H1 (cell line): ENCODE measurements around the gene IGSF11. TPM values are rescaled to one million over a fixed set of nuclear protein-coding genes. Genes with fewer than 3 reads are reported as not detected.

Source experiments
- CTCF ChIA-PET: fragments of 300-600 bp; sonication (Branson Sonifier 250); formaldehyde crosslinking; loops from one replicate; lab custom pipeline; 2021; ENCODE audit not compliant: partially characterized antibody; lab: Charles Lee
- POLR2A ChIA-PET: fragments of 300-600 bp; sonication (Branson Sonifier 250); formaldehyde crosslinking; loops from one replicate; lab custom pipeline; 2021; ENCODE audit warnings: inconsistent platforms; ENCODE audit not compliant: partially characterized antibody; lab: Charles Lee
- DNase-seq, 2 experiments: peaks; one replicate each; pipeline versions ENCODE4 v3.0.0 to v3.0.0-alpha.2; 2010 to 2022; ENCODE audit warnings: low spot score in 2 of 2, low read depth in 1 of 2, mixed read lengths in 1 of 2
- FAIRE-seq: peaks from 2 replicates; lab custom pipeline; 2011; peaks lifted over from hg19 to GRCh38; lab: Jason Lieb, UNC
- H2AFZ ChIP-seq: 2 replicates; pipeline ENCODE4 v1.8.1; 2012; ENCODE audit warnings: low read length, inconsistent platforms
- H2AK5ac ChIP-seq: 2 replicates; pipeline ENCODE4 v1.6.1; 2013; ENCODE audit warnings: low read depth, low read length
- H2BK120ac ChIP-seq: replicated peaks from 2 replicates; pipeline ENCODE3; 2013; ENCODE audit warnings: low read depth, low read length, inconsistent platforms
- H2BK12ac ChIP-seq: 2 replicates; pipeline ENCODE4 v1.6.1; 2013; ENCODE audit warnings: low read depth, low read length
- H2BK15ac ChIP-seq: 2 replicates; pipeline ENCODE4 v1.6.1; 2013; ENCODE audit warnings: low read length
- H2BK20ac ChIP-seq: 2 replicates; pipeline ENCODE4 v1.6.1; 2013; ENCODE audit warnings: low read length
- H2BK5ac ChIP-seq: 2 replicates; pipeline ENCODE4 v1.6.1; 2013; ENCODE audit warnings: low read depth, low read length
- H3K14ac ChIP-seq: 2 replicates; pipeline ENCODE4 v1.6.1; 2013; ENCODE audit warnings: inconsistent platforms; ENCODE audit not compliant: insufficient read length
- H3K18ac ChIP-seq: 2 replicates; pipeline ENCODE4 v1.6.1; 2013; ENCODE audit warnings: low read length; ENCODE audit errors: extremely low read depth
- H3K23ac ChIP-seq: 2 replicates; pipeline ENCODE4 v1.6.1; 2013; ENCODE audit warnings: inconsistent platforms; ENCODE audit not compliant: insufficient read length
- H3K23me2 ChIP-seq: 2 replicates; pipeline ENCODE4 v1.6.1; 2013; ENCODE audit warnings: low read depth, low read length
- H3K27ac ChIP-seq: 2 replicates; pipeline ENCODE4 v1.6.1; 2011; ENCODE audit warnings: low read depth, low read length, inconsistent platforms
- H3K27me3 ChIP-seq, 4 experiments: replicated peaks in 1 of 4; 1 replicate in 1 of 4; 2 replicates in 3 of 4; pipeline versions ENCODE4 v1.6.1 to v1.8.1; 2011 to 2013; ENCODE audit warnings: low read length in 3 of 4, mild to moderate bottlenecking in 3 of 4, inconsistent platforms in 2 of 4, mixed read lengths in 2 of 4, moderate library complexity in 1 of 4; ENCODE audit not compliant: control insufficient read depth in 3 of 4, insufficient read depth in 3 of 4; ENCODE audit errors: extremely low read depth in 1 of 4
- H3K36me3 ChIP-seq, 4 experiments: 2 replicates each; pipeline versions ENCODE4 v1.6.1 to v1.8.1; 2011 to 2013; ENCODE audit warnings: mild to moderate bottlenecking in 4 of 4, low read length in 3 of 4, moderate library complexity in 2 of 4, control low read depth in 1 of 4, inconsistent platforms in 1 of 4; ENCODE audit not compliant: insufficient read depth in 4 of 4, control insufficient read depth in 2 of 4
- H3K4ac ChIP-seq: replicated peaks from 2 replicates; pipeline ENCODE3; 2013; ENCODE audit warnings: low read length, low read depth, mixed read lengths, inconsistent platforms; ENCODE audit not compliant: insufficient read length
- H3K4me1 ChIP-seq, 4 experiments: replicated peaks in 1 of 4; 1 replicate in 1 of 4; 2 replicates in 3 of 4; pipeline versions ENCODE4 v1.6.1 to v1.8.1; 2011 to 2013; ENCODE audit warnings: low read length in 3 of 4, inconsistent platforms in 2 of 4, mixed read lengths in 1 of 4; ENCODE audit not compliant: insufficient read depth in 4 of 4, control insufficient read depth in 3 of 4
- H3K4me2 ChIP-seq, 2 experiments: 2 replicates each; pipeline versions ENCODE4 v1.6.1 to v1.8.1; 2011 to 2013; ENCODE audit warnings: low read depth in 2 of 2, low read length in 2 of 2, control low read depth in 1 of 2, inconsistent platforms in 1 of 2, mild to moderate bottlenecking in 1 of 2; ENCODE audit not compliant: insufficient read depth in 1 of 2
- H3K4me3 ChIP-seq, 4 experiments: fragments of 200-600, 300-600 bp in 1 of 4; sonication (generic), shearing (Covaris generic), sonication (Bioruptor Twin) in 1 of 4; 2 replicates each; pipeline versions ENCODE4 v1.5.1 to v1.8.1; 2011 to 2016; ENCODE audit warnings: low read length in 4 of 4, low read depth in 3 of 4, control low read depth in 2 of 4, inconsistent platforms in 2 of 4, mild to moderate bottlenecking in 2 of 4, mixed read lengths in 1 of 4, moderate library complexity in 1 of 4; ENCODE audit not compliant: insufficient read depth in 2 of 4; ENCODE audit errors: extremely low read depth in 1 of 4
- H3K56ac ChIP-seq: replicated peaks from 2 replicates; pipeline ENCODE3; 2013; ENCODE audit warnings: low read depth, mild to moderate bottlenecking, mixed read lengths, low read length, inconsistent platforms; ENCODE audit not compliant: insufficient read length
- H3K79me1 ChIP-seq: 2 replicates; pipeline ENCODE4 v1.6.1; 2013; ENCODE audit warnings: low read depth, low read length, control low read depth
- H3K79me2 ChIP-seq, 2 experiments: 2 replicates each; pipeline versions ENCODE4 v1.6.1 to v1.8.1; 2012 to 2013; ENCODE audit warnings: low read length in 2 of 2, mild to moderate bottlenecking in 2 of 2, inconsistent platforms in 1 of 2; ENCODE audit not compliant: insufficient read depth in 2 of 2, control insufficient read depth in 1 of 2
- H3K9ac ChIP-seq, 4 experiments: replicated peaks in 1 of 4; 1 replicate in 1 of 4; 2 replicates in 3 of 4; pipeline versions ENCODE4 v1.6.1 to v1.8.1; 2011 to 2013; ENCODE audit warnings: low read depth in 3 of 4, low read length in 3 of 4, control low read depth in 2 of 4, mild to moderate bottlenecking in 2 of 4, moderate library complexity in 2 of 4, inconsistent platforms in 1 of 4; ENCODE audit errors: extremely low read depth in 1 of 4
- H3K9me3 ChIP-seq, 2 experiments: 2 replicates each; pipeline versions ENCODE4 v1.6.1 to v1.8.1; 2012 to 2013; ENCODE audit warnings: mild to moderate bottlenecking in 2 of 2, moderate library complexity in 2 of 2, control low read depth in 1 of 2, inconsistent platforms in 1 of 2, low read depth in 1 of 2, low read length in 1 of 2, mixed read lengths in 1 of 2; ENCODE audit not compliant: insufficient read depth in 2 of 2
- H4K20me1 ChIP-seq, 2 experiments: replicated peaks in 1 of 2; 2 replicates each; pipeline versions ENCODE3 to v1.8.1; 2011 to 2013; ENCODE audit warnings: inconsistent platforms in 2 of 2, low read length in 2 of 2, mild to moderate bottlenecking in 1 of 2; ENCODE audit not compliant: insufficient read depth in 2 of 2, control insufficient read depth in 1 of 2
- H4K5ac ChIP-seq: 2 replicates; pipeline ENCODE4 v1.6.1; 2013; ENCODE audit warnings: low read length, low read depth, mixed read lengths, inconsistent platforms; ENCODE audit not compliant: insufficient read length
- H4K8ac ChIP-seq: 2 replicates; pipeline ENCODE4 v1.8.0; 2013; ENCODE audit warnings: mild to moderate bottlenecking, moderate library complexity, low read length, inconsistent platforms; ENCODE audit not compliant: insufficient read depth; ENCODE audit errors: extremely low read depth
- H4K91ac ChIP-seq: replicated peaks from 2 replicates; pipeline ENCODE3; 2013; ENCODE audit warnings: low read length, mixed read lengths, inconsistent platforms; ENCODE audit not compliant: insufficient read length
- KDM1A ChIP-seq: fragments of 200-600, 300-600 bp; sonication (generic); IDR thresholded peaks from 2 replicates; pipeline ENCODE4 v1.7.1; 2016; ENCODE audit warnings: mild to moderate bottlenecking, low read length, borderline replicate concordance
- RAD21 ChIP-seq, 2 experiments: IDR thresholded peaks in 1 of 2; conservative IDR thresholded peaks in 1 of 2; 2 replicates each; pipeline ENCODE4 v1.6.1; 2011; ENCODE audit warnings: low read depth in 2 of 2, low read length in 2 of 2, improper control_type of control experiment in 1 of 2, inconsistent platforms in 1 of 2, mild to moderate bottlenecking in 1 of 2, moderate library complexity in 1 of 2
- RBBP5 ChIP-seq: IDR thresholded peaks from 2 replicates; pipeline ENCODE4 v1.7.1; 2012; ENCODE audit warnings: low read depth, mild to moderate bottlenecking, inconsistent platforms, low read length, moderate library complexity, borderline replicate concordance
- SIN3A ChIP-seq, 2 experiments: IDR thresholded peaks in 1 of 2; conservative IDR thresholded peaks in 1 of 2; 2 replicates each; pipeline ENCODE4 v1.6.1; 2011 to 2012; ENCODE audit warnings: low read length in 2 of 2, improper control_type of control experiment in 1 of 2, low read depth in 1 of 2, mild to moderate bottlenecking in 1 of 2
- SIRT6 ChIP-seq: IDR thresholded peaks from one replicate; pipeline ENCODE4 v1.7.1; 2012; ENCODE audit warnings: low read length, inconsistent platforms
- SUZ12 ChIP-seq: fragments of 200-600 bp; sonication (generic); IDR thresholded peaks from 2 replicates; pipeline ENCODE4 v1.6.1; 2012; ENCODE audit warnings: mild to moderate bottlenecking, inconsistent platforms, low read length, moderate library complexity, mixed read lengths
- WGBS, 2 experiments: shearing (Covaris generic) in 1 of 2; methylation state at CpG; one replicate each; pipeline versions ENCODE4 v1.1.6 to v1.1.7; 2013 to 2015; ENCODE audit warnings: low lambda C conversion rate in 2 of 2, mixed read lengths in 2 of 2, inconsistent platforms in 1 of 2, low coverage in 1 of 2, missing lambda C conversion rate in 1 of 2; ENCODE audit not compliant: insufficient replicate concordance in 2 of 2, insufficient coverage in 1 of 2, insufficient read length in 1 of 2; ENCODE audit errors: extremely low coverage in 1 of 2, missing lambda C conversion rate in 1 of 2; 5-methylcytosine and 5-hydroxymethylcytosine counted together
- polyA plus RNA-seq, 7 experiments: library from polyadenylated mRNA; depleted of rRNA in 3 of 7; stranded (reverse) in 5 of 7; unstranded in 2 of 7; fragments of >200 nt in 5 of 7; fragments of 200-250 nt in 2 of 7; gene quantifications; 1 replicate in 5 of 7; 2 replicates in 1 of 7; 4 replicates in 1 of 7; pipeline versions ENCODE4 v1.2.1 to v1.2.3, GENCODE V29; 2011 to 2013; ENCODE audit warnings: missing spikeins in 2 of 7, mixed read lengths in 2 of 7
- total RNA-seq: library from RNA; stranded (reverse); fragmentation: NEBNext Ultra II Directional; extraction: Animal tissue kit (Norgen Biotek cat#: 25700); gene quantifications from 2 replicates; pipeline ENCODE4 v1.2.1, GENCODE V29; 2021
- TF ChIP-seq, protein P1 (sequence below), 3 experiments: IDR thresholded peaks; 1 replicate in 2 of 3; 2 replicates in 1 of 3; pipeline versions ENCODE4 v1.5.1 to v1.6.1; 2011; ENCODE audit warnings: low read length in 3 of 3, mild to moderate bottlenecking in 3 of 3, inconsistent platforms in 2 of 3, low read depth in 1 of 3, moderate library complexity in 1 of 3; ENCODE audit not compliant: insufficient read depth in 1 of 3; ENCODE audit errors: control extremely low read depth in 1 of 3

The IGSF11 gene
- total and polyA plus RNA-seq, 2 of the 8 experiments (the other 6 are each of a cell fraction or from before 2014, with no cell fraction given) = 1.1 to 4.1 TPM

DNA sequence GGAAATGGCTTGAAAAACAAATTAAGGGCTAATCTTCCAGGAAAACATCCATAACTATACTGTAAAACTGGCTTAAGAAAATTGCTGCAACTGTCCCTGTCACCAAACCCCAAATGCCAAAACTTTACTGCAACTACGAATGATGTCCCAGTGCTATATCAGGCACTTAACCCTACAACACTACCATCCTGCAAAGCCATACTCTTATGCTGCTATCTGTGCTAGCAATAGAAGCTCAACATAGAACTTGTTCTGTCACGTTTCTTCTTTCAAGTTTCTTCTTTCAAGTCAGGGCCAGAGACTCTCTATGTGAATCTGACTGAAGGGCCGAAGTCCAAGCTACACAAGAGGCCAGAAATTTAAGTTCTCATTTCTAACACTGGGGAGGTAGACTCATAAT, 92.5 kb downstream of the IGSF11 start:
- Histone ChIP-seq H2BK20ac (no peak overlapping the region), H3K79me2 (no peaks in the 10 kb centered on the region), H2BK120ac (no peak overlapping the region), H2BK5ac (no peak overlapping the region), H3K56ac (no peak overlapping the region), H4K8ac (no peak overlapping the region), H2BK12ac (no peak overlapping the region), H3K79me1 (no peaks in the 10 kb centered on the region), H3K27me3 (no peaks in the 10 kb centered on the region), H3K4me2 (no peak overlapping the region), H3K18ac (no peak overlapping the region), H3K4me1 (no peaks in the 10 kb centered on the region), H3K23ac (no peak overlapping the region), H2AK5ac (no peak overlapping the region), H4K91ac (no peak overlapping the region), H4K5ac (no peak overlapping the region), H3K9ac (no peak overlapping the region), H3K14ac (no peak overlapping the region), H3K27ac (no peak overlapping the region), H2BK15ac (no peak overlapping the region), H2AFZ (no peak overlapping the region), H3K4ac (no peak overlapping the region), H3K23me2 (no peaks in the 10 kb centered on the region), H3K36me3 (no peaks in the 10 kb centered on the region), H3K4me3 (no peak overlapping the region), H3K9me3 (no peaks in the 10 kb centered on the region), H4K20me1 (no peaks in the 10 kb centered on the region)
- ChIA-PET POLR2A (no interaction called here), CTCF (interaction anchor here (0.7 to 1.3 kb wide), 5 partner anchors 57 to 945 kb away, joined by 3 to 6 read pairs (median 3); no protein-coding TSS in a partner anchor)
- FAIRE-seq (no peak), DNase-seq (no peak)
- WGBS, 2 experiments = 87% methylated on average over 3 of the region's 3 CpGs; no CpG with 5 or more reads in 1 of the 2 experiments
- TF ChIP-seq SIN3A (conservative IDR thresholded peaks at IDR 0.05 in 1 of 2, IDR thresholded peaks at IDR 0.05 in 1 of 2; ENCODE audit: low read depth in 1 of 2, low read length in 2 of 2) = no peak
- TF ChIP-seq, protein P1, sequence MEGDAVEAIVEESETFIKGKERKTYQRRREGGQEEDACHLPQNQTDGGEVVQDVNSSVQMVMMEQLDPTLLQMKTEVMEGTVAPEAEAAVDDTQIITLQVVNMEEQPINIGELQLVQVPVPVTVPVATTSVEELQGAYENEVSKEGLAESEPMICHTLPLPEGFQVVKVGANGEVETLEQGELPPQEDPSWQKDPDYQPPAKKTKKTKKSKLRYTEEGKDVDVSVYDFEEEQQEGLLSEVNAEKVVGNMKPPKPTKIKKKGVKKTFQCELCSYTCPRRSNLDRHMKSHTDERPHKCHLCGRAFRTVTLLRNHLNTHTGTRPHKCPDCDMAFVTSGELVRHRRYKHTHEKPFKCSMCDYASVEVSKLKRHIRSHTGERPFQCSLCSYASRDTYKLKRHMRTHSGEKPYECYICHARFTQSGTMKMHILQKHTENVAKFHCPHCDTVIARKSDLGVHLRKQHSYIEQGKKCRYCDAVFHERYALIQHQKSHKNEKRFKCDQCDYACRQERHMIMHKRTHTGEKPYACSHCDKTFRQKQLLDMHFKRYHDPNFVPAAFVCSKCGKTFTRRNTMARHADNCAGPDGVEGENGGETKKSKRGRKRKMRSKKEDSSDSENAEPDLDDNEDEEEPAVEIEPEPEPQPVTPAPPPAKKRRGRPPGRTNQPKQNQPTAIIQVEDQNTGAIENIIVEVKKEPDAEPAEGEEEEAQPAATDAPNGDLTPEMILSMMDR (IDR thresholded peaks at IDR 0.05; ENCODE audit: control extremely low read depth in 1 of 3, insufficient read depth in 1 of 3, low read depth in 1 of 3, low read length in 3 of 3) = no peak
- no peak for TF ChIP-seq SIRT6
- no peak for TF ChIP-seq SUZ12
- TF ChIP-seq RAD21 (IDR thresholded peaks at IDR 0.05 in 1 of 2, conservative IDR thresholded peaks at IDR 0.05 in 1 of 2; ENCODE audit: low read depth in 2 of 2, low read length in 2 of 2) = no peak
- no peak for TF ChIP-seq RBBP5
- no peak for TF ChIP-seq KDM1A
